Posterior vena cava (tissue), 2 donors: ENCODE results near the gene DCLK2. TPM values are rescaled to one million over a fixed set of nuclear protein-coding genes. Genes with fewer than 3 reads are reported as not detected.
A peak's percentile ranks its signal among the peaks of the same experiment; 100 is the strongest.
"Not testable (repeated sequence)": the region's sequence is repeated elsewhere in the genome, so short reads cannot be mapped to it uniquely, and the experiment has no call there.

Source experiments
- DNase-seq: peaks from one replicate; pipeline ENCODE4 v3.0.0-alpha.2; 2020; ENCODE audit warnings: low spot score
- intact Hi-C, 2 donors: fragments of 100-400 bp; cut with DNase I; formaldehyde crosslinking; loops; one replicate each; pipeline versions ENCODE4 v1.14.1 to v1.14.2; 2022 to 2023
- total RNA-seq, 2 donors: library from RNA; stranded (reverse); fragmentation: NEBNext Ultra II Directional; extraction: Animal tissue kit (Norgen Biotek cat#: 25700); gene quantifications; one replicate each; pipeline ENCODE4 v1.2.1, GENCODE V29; 2021
- donor health status: DM: yes; HTN: yes; CAD: no.
- donor health status: DM: yes; HTN: yes; CAD: no.

The DCLK2 gene
- total RNA-seq, 2 donors from 2014 or later, result 5.6 to 11.1 TPM

DNA sequence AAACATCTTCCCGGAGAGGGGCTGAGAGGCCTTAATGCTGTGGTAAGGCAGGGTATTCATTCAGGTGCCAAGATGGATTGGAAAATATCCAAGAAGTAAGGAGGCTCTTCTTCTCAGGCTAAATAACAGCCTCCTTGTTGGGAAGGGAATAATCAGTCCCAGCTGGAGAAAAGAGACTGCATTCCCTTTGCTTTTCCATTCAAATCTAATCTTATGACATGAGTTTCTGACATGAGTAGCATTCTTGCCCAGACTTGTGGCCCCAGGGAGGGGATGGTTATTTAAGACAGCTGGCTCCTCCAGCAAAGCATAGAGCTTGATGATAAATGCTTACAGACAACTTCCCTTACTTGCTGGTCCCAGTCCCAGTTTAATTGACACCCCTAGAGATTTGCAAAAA is 98.3 kb downstream of the DCLK2 start:
- no peak for DNase-seq
- intact Hi-C loops, result loop anchor here in 1 of 2 donors (1.0 kb wide), 1 partner anchor 89 kb away; no protein-coding TSS in a partner anchor

- DNase-seq, result no peak
- intact Hi-C loops, result no loop called here
Measured at GRCh38 chr4:150178161-150178560, 99.9 kb downstream of the DCLK2 start.

DNA sequence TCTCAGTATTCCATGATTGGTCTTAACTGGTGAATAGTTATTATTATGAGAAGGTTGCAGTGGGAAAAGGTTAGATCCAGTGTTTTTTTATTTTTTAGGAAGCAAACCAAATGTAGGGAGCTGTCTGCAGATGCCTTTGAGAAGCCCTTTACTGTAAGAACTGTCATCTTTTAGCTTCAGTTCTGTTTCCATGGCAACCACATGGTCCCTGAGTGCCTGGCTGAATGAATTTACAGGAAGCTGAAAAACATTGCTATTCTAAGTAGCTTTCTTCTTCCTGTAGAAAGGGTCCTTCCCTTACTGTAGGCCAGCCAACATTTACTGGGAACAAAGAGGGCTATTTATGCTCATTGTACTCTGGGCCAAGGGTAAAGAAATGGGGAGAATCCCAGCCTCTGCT is 103.3 kb downstream of the DCLK2 start:
- intact Hi-C loops, result no loop called here
- no peak for DNase-seq

GRCh38 chr4:150182794-150183193 is 104.5 kb downstream of the DCLK2 start:
- no peak for DNase-seq
- intact Hi-C loops, result no loop called here

DNA sequence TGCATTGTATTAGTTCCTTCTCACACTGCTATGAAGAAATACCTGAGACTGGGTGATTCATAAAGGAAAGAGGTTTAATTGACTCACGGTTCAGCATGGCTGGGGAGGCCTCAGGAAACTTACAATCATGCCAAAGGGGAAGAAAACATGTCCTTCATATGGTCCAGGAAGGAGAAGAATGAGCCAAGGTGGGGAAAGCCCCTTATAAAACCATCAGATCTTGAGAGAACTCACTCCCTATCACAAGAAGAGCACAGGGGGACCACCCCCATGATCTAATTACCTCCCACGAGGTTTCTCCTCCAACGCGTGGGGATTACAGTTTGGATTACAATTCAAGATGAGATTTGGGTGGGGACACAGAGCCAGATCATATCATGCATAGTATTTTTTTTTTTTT is 106.8 kb downstream of the DCLK2 start:
- DNase-seq, intact Hi-C loops: not testable (repeated sequence)

DNA sequence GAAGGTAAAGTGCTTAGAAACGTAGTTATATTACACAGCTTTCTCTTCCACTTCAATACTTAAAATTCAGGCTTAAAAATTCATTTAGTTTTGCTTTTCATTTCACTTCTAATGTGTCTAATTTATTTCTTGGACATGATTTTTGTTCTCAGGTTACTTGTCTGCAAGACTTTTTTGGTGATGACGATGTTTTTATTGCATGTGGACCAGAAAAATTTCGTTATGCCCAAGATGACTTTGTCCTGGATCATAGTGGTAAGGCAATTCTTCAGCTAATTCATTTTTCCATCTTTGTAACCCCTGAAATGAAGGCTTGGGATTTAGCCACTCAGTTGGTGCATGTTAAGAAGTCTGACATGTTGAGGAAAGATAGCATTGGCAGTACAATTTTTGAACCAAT is 114.7 kb downstream of the DCLK2 start:
- intact Hi-C loops, result no loop called here
- DNase-seq, result no peak

DNA sequence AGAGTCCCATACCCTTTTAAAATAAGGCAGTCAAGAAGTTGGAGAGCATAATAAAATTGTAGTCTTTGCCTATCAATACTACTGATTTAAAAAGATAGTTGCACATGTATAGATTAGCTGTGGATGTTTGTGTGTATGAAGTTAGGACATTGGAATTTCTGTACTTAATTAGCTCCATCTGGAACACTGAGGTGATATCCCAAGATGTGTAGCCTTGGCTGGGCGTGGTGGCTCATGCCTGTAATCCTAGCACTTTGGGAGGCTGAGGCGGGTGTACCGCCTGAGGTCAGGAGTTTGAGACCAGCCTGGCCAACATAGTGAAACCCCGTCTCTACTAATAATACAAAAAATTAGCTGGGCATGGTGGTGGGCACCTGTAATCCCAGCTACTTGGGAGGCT is 119.0 kb downstream of the DCLK2 start:
- intact Hi-C loops, DNase-seq: not testable (repeated sequence)

DNA sequence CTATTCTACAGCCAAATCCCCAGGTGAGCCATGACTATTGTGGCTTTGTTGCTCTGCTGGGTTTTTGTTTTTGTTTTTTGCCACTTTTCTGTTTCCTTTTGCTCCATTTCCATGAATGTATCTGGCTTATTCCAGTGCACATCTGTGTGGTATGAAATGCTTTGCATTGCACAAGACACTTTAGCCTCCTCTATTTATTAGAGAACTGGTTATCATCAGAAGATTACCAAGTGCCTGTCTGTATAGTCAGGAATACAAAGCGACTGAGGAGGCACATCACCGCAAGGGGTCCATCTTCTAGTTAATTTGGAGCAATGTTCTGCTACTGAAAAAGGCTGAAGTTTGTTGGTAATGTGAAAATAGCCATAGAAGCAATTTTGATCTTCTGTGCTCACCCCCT is 120.8 kb downstream of the DCLK2 start:
- DNase-seq, result no peak
- intact Hi-C loops, result no loop called here

DNA sequence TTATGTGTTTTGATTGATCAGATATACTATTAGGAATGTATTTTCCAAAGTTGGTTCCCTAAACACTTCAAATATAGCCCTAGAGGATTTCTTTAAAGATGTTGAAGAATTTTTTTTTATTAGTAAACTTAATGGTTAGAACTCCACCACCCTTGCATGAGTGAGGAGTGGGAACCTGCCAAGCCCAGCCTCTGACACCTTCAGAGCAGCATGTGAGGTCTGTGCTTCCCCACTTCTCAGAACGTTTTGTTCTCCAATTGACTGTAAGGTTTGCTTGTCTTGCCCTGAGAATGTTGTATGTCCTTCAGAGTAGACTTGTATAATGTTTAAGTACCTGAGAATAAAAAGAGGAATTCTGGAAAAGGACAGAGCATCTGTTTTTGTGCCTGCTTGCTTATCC is 126.8 kb downstream of the DCLK2 start:
- DNase-seq, result no peak
- intact Hi-C loops, result no loop called here

- intact Hi-C loops, result no loop called here
- no peak for DNase-seq
Measured at GRCh38 chr4:150206265-150206664, 128.0 kb downstream of the DCLK2 start.

DNA sequence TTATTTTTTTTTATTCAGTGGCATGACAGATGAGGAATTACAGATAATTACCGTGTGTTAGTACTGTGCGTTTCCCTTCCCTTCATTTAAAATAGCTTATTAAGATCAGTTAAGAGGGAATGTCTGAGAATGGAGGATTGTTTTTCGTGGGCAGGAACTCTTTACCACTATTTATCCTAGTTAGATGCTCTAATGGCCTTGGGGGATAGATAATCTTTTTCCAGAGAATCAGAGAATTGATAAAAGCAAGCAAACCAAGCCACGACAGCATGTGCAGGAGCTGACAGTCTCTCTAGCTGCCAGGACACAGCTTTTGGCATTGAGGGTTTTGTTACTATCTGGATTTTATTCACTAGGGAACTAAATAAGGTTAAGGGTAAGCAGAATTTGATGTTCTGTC is 128.7 kb downstream of the DCLK2 start:
- no peak for DNase-seq
- intact Hi-C loops, result no loop called here

- intact Hi-C loops, result no loop called here
Measured at GRCh38 chr4:150207871-150208270, 129.6 kb downstream of the DCLK2 start.

DNA sequence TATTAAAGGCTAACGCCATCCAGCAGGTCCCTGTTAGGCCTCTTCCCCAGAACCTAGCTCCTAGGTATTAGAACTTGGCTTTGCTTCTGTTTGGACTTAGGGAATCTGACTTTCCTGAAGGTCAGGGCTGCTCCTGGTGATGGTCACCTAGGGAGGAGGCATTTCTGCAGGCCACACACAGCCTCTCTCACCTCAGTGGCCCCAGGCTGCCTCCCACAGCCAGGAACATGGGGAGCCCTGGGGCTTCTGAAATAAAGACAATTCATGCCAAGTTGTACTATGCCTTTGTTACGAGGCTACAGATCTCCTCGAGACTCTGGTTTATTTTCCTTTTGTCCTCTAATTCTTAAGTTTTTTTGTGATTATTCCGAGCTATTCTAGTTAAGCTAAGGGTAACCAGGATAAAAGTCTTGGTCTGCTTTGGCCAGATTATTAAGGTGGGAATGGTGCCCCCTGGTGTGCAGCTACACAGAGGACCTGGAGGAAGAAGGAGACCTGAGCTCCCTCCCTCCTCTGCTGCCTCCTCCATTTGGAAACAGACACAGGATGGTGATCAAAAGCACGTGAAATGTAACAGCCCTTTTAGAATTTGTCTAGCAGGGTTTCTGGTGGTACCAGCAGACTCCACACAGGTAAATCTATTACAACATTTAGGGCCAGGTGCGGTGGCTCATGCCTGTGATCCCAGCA is 131.0 kb downstream of the DCLK2 start:
- DNase-seq, result peak; percentile 86
- intact Hi-C loops, result no loop called here

More at GRCh38 chr4:150207871-150208270, 129.6 kb downstream of the DCLK2 start:
- DNase-seq, result no peak

DNA sequence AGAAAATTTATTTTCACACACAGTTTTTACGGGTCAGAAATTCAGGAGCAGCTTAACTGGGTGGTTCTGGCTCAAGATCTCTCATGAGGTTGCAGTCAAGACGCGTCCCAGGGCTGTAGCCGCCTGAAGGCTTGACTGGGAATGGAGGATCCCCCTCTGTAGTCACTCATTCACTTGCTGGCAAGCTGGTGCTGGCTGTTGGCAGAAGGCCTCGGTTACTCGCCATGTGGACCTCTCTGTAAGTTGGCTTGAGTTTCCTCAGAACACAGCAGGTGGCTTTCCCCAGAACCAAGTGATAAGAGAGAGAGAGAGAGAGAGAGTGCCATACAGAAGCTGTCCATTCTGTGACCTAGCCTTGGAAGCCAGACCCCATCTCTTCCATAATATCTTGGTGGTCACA is 132.8 kb downstream of the DCLK2 start:
- DNase-seq, result no peak
- intact Hi-C loops, result loop anchor here in 1 of 2 donors (10.0 kb wide), 1 partner anchor 136 kb away; the partner anchor contains the start of gene DCLK2

DNA sequence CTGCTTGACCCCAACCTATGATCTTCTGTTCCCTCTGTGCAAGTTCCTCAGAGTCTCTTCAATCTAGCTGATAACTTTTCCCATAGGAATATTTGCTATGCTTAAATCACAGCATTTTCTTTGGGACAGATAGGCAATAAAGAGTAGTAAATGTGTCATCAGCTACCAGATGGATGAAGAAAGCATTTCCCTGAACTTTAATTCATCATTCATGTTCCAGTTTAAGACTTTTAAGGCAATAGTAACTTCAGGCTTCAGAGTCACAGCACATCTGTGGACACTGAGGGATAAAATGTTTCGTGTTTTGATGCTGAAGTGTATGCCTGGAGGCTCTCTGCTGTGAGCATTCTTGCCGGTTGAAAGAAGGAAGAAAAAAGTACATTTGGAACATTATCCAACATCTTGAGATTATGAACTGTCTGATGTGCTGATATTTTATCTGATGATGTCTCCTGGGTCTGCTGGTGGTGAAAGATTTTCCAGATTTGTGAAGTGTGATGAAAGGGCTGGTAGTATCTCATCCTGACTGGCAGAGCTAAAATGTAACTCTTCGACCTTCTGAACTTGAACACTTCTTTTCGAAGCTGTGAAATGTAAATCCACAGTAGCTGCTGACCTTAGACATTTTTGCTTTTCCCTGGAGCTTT is 133.7 kb downstream of the DCLK2 start:
- intact Hi-C loops, result loop anchor here in 1 of 2 donors (10.0 kb wide), 1 partner anchor 137 kb away; the partner anchor contains the start of gene DCLK2
- no peak for DNase-seq

GRCh38 chr4:150212485-150212884 is 134.2 kb downstream of the DCLK2 start:
- intact Hi-C loops, result loop anchor here in 1 of 2 donors (10.0 kb wide), 1 partner anchor 138 kb away; the partner anchor contains the start of gene DCLK2
- DNase-seq, result no peak

- intact Hi-C loops, result loop anchor here in 1 of 2 donors (10.0 kb wide), 1 partner anchor 138 kb away; the partner anchor contains the start of gene DCLK2
- no peak for DNase-seq
Measured at GRCh38 chr4:150212927-150213326, 134.7 kb downstream of the DCLK2 start.

DNA sequence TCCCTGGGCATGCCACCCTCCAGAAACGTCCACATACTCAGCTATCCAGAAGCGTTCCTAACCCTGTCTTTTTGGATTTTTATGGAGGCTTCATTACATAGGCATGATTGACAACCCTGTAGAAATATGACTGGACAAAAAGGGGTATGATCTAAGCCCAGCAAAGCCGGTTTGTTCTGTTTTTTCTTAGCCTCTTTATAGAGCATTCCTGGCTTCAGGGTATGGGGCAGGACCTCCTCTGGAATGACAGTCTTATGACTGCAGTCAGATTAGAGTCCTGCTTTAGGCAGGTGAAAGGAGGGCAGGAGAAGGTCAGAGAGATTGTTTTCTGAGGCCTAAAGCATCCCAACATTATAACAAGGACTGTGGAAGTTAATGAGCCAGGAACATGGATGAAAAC is 137.4 kb downstream of the DCLK2 start:
- DNase-seq, result no peak
- intact Hi-C loops, result loop anchor here in 1 of 2 donors (10.0 kb wide), 1 partner anchor 141 kb away; the partner anchor contains the start of gene DCLK2

GRCh38 chr4:150216726-150217125 is 138.5 kb downstream of the DCLK2 start:
- intact Hi-C loops, result loop anchor here in 1 of 2 donors (10.0 kb wide), 1 partner anchor 142 kb away; the partner anchor contains the start of gene DCLK2
- DNase-seq, result no peak

- no peak for DNase-seq
- intact Hi-C loops, result loop anchor here in 1 of 2 donors (10.0 kb wide), 1 partner anchor 142 kb away; the partner anchor contains the start of gene DCLK2
Measured at GRCh38 chr4:150217192-150217591, 138.9 kb downstream of the DCLK2 start.
